ENCODE data around the gene TMEM229B.

TMEM229B gene

GRCh38 chr14:67421356-67422224 is 66.9 kb downstream of the TMEM229B start:
- Mint-ChIP-seq H3K4me3 (no peak overlapping the region), H3K27me3 (ENCODE audit: low read depth) (peaks cover 26% of the 10 kb centered on the region), H3K9me3 (no peaks in the 10 kb centered on the region), H3K27ac (no peak overlapping the region), H3K4me1 (ENCODE audit: low read depth) (no peaks in the 10 kb centered on the region), H3K36me3 (ENCODE audit: low read depth) (no peaks in the 10 kb centered on the region)
